ENCODE results near the gene SLITRK3.

Gene SLITRK3, protein sequence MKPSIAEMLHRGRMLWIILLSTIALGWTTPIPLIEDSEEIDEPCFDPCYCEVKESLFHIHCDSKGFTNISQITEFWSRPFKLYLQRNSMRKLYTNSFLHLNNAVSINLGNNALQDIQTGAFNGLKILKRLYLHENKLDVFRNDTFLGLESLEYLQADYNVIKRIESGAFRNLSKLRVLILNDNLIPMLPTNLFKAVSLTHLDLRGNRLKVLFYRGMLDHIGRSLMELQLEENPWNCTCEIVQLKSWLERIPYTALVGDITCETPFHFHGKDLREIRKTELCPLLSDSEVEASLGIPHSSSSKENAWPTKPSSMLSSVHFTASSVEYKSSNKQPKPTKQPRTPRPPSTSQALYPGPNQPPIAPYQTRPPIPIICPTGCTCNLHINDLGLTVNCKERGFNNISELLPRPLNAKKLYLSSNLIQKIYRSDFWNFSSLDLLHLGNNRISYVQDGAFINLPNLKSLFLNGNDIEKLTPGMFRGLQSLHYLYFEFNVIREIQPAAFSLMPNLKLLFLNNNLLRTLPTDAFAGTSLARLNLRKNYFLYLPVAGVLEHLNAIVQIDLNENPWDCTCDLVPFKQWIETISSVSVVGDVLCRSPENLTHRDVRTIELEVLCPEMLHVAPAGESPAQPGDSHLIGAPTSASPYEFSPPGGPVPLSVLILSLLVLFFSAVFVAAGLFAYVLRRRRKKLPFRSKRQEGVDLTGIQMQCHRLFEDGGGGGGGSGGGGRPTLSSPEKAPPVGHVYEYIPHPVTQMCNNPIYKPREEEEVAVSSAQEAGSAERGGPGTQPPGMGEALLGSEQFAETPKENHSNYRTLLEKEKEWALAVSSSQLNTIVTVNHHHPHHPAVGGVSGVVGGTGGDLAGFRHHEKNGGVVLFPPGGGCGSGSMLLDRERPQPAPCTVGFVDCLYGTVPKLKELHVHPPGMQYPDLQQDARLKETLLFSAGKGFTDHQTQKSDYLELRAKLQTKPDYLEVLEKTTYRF

DNA sequence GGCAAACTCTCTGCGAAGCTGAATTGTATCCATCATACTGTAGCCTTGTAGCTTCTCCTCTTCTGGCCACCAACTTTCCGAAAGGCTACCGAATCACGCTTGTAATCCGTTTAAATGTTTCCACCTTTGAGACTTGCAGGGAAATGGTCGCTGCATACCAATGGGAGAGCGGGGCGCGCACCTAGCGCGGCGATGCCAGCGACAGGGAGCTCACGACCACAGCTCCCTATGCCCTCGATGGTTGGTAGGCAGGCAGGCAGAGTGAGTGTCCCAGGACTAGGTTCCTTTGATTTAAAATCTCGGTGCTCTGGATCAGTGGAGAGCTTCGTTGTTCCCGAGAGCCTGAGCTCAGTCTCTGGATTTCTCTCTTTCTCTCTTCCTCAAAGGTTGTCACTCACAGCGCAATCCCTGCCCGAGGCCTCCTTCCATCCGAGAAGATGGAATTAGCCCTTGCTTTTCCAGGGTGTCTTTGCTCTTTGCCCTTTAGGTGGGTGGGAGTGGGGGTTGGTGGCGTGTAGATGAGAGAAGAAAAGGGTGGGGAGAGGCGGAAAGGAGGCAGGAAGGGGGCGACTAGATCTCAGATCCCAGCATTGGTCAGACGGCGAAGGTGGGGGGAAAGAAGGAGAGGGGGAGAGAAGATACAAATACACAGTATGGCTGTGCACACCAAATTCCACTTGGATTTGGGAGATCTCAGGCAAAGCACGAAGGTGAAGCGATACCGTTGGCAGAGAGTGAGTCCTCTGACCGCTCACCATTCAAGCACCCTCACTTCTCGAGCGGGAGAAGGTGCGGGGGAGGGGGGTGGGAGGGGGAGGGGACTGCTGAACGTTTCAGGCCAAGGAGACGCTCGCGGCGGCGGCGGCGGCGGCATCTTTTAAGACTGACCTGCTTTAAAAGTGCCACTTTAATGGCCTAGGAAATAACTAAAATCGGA lies at the start of gene SLITRK3:
SLITRK3 (minus strand) TSS at position 745 of the 937 bp plus-strand sequence. CDS start 5,554 bp downstream, outside the sequence.
- DNase-seq (ENCODE audit: low read depth), result no peak
- peak within 1 kb of the TSS; percentile 37 for H3K4me3 ChIP-seq (replicated peaks; ENCODE audit: low read depth, low read length)
- TF ChIP-seq, protein P1, sequence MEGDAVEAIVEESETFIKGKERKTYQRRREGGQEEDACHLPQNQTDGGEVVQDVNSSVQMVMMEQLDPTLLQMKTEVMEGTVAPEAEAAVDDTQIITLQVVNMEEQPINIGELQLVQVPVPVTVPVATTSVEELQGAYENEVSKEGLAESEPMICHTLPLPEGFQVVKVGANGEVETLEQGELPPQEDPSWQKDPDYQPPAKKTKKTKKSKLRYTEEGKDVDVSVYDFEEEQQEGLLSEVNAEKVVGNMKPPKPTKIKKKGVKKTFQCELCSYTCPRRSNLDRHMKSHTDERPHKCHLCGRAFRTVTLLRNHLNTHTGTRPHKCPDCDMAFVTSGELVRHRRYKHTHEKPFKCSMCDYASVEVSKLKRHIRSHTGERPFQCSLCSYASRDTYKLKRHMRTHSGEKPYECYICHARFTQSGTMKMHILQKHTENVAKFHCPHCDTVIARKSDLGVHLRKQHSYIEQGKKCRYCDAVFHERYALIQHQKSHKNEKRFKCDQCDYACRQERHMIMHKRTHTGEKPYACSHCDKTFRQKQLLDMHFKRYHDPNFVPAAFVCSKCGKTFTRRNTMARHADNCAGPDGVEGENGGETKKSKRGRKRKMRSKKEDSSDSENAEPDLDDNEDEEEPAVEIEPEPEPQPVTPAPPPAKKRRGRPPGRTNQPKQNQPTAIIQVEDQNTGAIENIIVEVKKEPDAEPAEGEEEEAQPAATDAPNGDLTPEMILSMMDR (IDR thresholded peaks at IDR 0.05; ENCODE audit: low read length, missing control alignments), result no peak

DNA sequence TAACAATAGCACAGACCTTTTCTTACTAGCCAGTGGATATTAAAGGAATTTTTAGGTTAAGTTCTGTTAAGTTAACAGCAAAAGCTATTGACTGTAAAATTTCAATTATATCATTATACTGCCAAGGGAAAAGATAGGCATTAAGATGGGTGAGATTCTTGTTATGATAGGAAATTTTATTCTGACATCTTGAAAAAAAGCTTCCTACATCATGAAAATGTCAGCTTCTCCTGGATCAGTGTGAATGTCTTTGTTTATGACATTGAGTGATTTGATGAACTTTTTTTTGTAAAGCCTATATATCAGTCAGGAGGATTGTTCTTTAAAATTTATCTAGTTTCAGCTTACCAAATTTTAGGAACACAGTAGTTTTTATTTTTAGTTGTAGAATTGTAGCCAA lies 47.4 kb upstream of the SLITRK3 start:
- DNase-seq (ENCODE audit: low read depth), result no peak
- H3K4me3 ChIP-seq (replicated peaks; ENCODE audit: low read depth, low read length), result no peak overlapping the region
- TF ChIP-seq, protein P1 (IDR thresholded peaks at IDR 0.05; ENCODE audit: low read length, missing control alignments), result no peak

DNA sequence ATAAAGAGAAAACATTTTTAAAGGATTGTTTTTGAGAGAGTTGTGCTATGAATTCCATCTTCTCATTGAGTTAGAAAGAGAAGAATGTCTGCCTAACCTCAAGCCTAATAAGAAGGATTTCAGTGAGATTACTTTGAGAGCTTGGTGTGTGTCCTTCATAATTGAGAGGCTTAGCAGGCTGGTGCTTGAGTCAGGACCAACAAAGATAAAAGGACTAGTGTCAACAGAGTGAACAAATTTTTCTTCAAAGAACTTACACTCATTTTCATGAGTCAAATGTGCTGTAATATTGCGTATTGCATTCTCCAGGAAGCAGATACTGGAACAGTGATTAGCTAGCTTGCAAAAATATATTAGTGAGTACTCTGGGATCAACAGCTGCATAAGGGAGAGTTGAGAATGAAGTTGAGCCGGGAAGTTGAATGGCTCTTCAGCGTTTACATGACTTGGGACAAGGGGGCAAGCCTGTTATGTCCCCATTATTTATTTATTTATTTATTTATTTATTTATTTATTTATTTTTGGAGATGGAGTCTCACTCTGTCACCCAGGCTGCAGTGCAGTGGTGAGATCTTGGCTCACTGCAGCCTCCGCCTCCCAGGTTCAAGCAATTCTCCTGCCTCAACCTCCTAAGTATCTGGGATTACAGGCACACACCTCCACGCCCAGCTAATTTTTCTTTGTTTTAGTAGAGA lies 37.5 kb upstream of the SLITRK3 start:
- H3K4me3 ChIP-seq (replicated peaks; ENCODE audit: low read depth, low read length), result no peak overlapping the region
- TF ChIP-seq, protein P1 (IDR thresholded peaks at IDR 0.05; ENCODE audit: low read length, missing control alignments), result no peak
- peak; percentile 39 for DNase-seq (ENCODE audit: low read depth)

- no peak for DNase-seq (ENCODE audit: low read depth)
- TF ChIP-seq, protein P1 (IDR thresholded peaks at IDR 0.05; ENCODE audit: low read length, missing control alignments), result no peak
- no peak overlapping the region for H3K4me3 ChIP-seq (replicated peaks; ENCODE audit: low read depth, low read length)
Measured at GRCh38 chr3:165225604-165226003, 29.4 kb upstream of the SLITRK3 start.

DNA sequence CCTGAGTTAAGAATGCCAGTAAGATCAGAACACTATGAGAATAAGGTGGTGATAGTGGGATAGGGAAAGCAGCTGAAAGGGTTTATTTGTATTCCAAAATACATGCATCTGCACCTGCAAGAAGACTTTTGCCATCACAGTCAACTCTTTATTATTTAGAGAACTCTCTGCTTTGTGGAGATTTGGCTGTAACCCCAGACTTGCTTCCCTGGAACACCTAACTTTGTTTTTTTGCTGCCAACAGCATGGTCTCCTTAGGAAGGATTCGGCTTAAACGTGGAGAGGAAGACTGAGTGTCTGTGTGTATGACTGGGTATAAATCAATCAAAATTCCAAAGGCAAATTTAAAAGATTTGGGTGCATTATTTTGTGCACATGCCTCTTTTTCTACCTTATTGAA lies 21.6 kb upstream of the SLITRK3 start:
- no peak for DNase-seq (ENCODE audit: low read depth)
- TF ChIP-seq, protein P1 (IDR thresholded peaks at IDR 0.05; ENCODE audit: low read length, missing control alignments), result no peak

More for the DNA sequence above, 21.6 kb upstream of the SLITRK3 start:
- no peak overlapping the region for H3K4me3 ChIP-seq (replicated peaks; ENCODE audit: low read depth, low read length)
